Upper lobe of right lung (tissue), 1 donor: ENCODE data around the gene KANK3. TPM values are rescaled to one million over a fixed set of nuclear protein-coding genes. Genes with fewer than 3 reads are reported as not detected.
"Not testable (repeated sequence)": the region's sequence is repeated elsewhere in the genome, so short reads cannot be mapped to it uniquely, and the experiment has no call there.

Experiments used
- ATAC-seq: fragments of 200-7000 bp; cut with Tn5 transposase; one replicate; pipeline ENCODE4 v1.9.1; 2020; ENCODE audit warnings: mild to moderate bottlenecking, moderate library complexity
- DNase-seq: peaks from one replicate; pipeline ENCODE4 v3.0.0-alpha.2; 2020
- H3K27ac ChIP-seq: fragments of 200-600 bp; one replicate; pipeline ENCODE4 v1.8.0; 2022
- H3K27me3 ChIP-seq: fragments of 200-600 bp; one replicate; pipeline ENCODE4 v1.8.0; 2022; ENCODE audit warnings: mild to moderate bottlenecking
- H3K36me3 ChIP-seq: fragments of 200-600 bp; one replicate; pipeline ENCODE4 v1.8.0; 2022
- H3K4me1 ChIP-seq: fragments of 200-600 bp; one replicate; pipeline ENCODE4 v1.8.0; 2022
- H3K4me3 ChIP-seq: fragments of 200-600 bp; one replicate; pipeline ENCODE4 v1.8.0; 2022; ENCODE audit warnings: mild to moderate bottlenecking
- H3K9me3 ChIP-seq: fragments of 200-600 bp; one replicate; pipeline ENCODE4 v1.8.0; 2022
- CTCF ChIP-seq: fragments of 200-600 bp; IDR thresholded peaks from one replicate; pipeline ENCODE4 v1.8.0; 2022; ENCODE audit warnings: antibody characterized with exemption
- intact Hi-C: fragments of 100-400 bp; cut with DNase I; formaldehyde crosslinking; loops from one replicate; pipeline ENCODE4 v1.11.0; 2022
- total RNA-seq: library from RNA; stranded (reverse); fragmentation: NEBNext Ultra II Directional; extraction: Animal tissue kit (Norgen Biotek cat#: 25700); gene quantifications from one replicate; pipeline ENCODE4 v1.2.1, GENCODE V29; 2021
- donor health status: DM: no; HTN: yes; CAD: no; lungs with severe emphysema.

KANK3 gene
- total RNA-seq, 1 donor from 2014 or later, result 54.0 TPM

GRCh38 chr19:8388612-8388958, 45.5 kb upstream of the KANK3 start:
- no peaks in the 10 kb centered on the region for H3K36me3 ChIP-seq
- DNase-seq (no peak), ATAC-seq (no peak)
- intact Hi-C loops, result no loop called here
- no peaks in the 10 kb centered on the region for H3K27me3 ChIP-seq
- no peak for TF ChIP-seq CTCF
- no peaks in the 10 kb centered on the region for H3K9me3 ChIP-seq
- H3K27ac ChIP-seq, result no peak overlapping the region
- peaks cover 42% of the 10 kb centered on the region for H3K4me1 ChIP-seq
- no peak overlapping the region for H3K4me3 ChIP-seq

DNA sequence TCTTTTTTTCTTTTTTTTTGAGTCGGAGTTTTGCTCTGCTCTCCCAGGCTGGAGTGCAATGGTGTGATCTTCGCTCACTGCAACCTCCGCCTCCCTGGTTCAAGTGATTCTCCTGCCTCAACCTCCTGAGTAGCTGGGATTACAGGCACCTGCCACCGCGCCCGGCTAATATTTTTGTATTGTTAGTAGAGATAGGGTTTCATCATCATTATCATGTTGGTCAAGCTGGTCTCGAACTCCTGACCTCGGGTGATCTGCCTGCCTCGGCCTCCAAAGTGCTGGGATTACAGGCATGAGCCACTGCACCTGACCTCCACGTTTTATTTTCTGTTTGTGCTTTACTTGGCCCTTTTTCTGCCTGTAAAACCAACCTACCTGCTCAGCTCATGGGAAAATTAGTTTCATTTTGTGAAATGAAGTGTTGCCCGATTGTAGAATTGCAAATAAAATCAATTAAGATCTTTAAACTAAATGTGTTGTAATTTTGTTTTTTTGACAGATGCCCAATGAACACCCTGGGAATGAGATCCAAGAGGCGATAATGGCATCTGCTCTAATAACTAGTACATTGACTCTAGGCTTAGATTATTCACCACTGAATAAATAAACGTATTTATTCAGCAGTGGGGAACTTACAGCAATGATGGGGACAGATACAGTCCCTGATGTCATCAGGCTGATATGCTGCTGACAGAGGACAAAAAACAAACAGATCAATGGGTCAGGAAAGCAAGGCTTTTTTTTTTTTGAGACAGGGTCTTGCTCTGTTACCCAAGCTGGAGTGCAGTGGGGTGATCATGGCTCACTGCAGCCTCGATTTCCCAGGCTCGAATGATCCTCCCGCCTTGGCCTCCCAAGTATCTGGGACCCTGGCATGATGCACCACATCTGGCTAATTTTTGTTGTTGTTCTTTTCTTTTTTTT, 44.9 kb upstream of the KANK3 start:
- H3K9me3 ChIP-seq, result no peaks in the 10 kb centered on the region
- no peaks in the 10 kb centered on the region for H3K36me3 ChIP-seq
- H3K27ac ChIP-seq, result no peak overlapping the region
- peaks cover 36% of the 10 kb centered on the region for H3K4me1 ChIP-seq
- intact Hi-C loops, result no loop called here
- DNase-seq, result no peak
- H3K4me3 ChIP-seq, result no peak overlapping the region
- ATAC-seq, result no peak
- TF ChIP-seq CTCF, result no peak
- H3K27me3 ChIP-seq, result no peaks in the 10 kb centered on the region

DNA sequence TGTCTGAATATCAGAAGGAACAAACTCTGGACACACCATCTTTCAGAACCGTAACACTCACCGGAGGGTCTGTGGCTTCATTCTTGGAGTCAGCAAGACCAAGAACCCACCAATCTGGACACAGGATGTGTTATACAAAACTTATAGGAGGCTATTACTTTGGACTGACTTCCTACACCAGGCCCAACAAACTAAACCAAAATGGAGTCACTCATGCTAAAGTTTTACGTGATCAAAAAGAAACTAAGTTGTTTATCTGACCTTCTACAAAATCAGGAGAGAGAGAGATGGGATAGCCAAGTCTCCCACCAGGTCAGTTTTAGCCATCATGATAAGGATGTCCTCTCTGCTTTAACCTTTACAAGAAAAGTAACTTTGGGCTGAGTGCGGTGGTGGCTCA, 43.9 kb upstream of the KANK3 start:
- no peak overlapping the region for H3K4me3 ChIP-seq
- H3K27ac ChIP-seq, result no peak overlapping the region
- H3K9me3 ChIP-seq, result no peaks in the 10 kb centered on the region
- no peaks in the 10 kb centered on the region for H3K36me3 ChIP-seq
- no peaks in the 10 kb centered on the region for H3K27me3 ChIP-seq
- H3K4me1 ChIP-seq, result peaks cover 26% of the 10 kb centered on the region
- intact Hi-C loops, result no loop called here
- no peak for TF ChIP-seq CTCF
- ATAC-seq, result no peak
- no peak for DNase-seq

DNA sequence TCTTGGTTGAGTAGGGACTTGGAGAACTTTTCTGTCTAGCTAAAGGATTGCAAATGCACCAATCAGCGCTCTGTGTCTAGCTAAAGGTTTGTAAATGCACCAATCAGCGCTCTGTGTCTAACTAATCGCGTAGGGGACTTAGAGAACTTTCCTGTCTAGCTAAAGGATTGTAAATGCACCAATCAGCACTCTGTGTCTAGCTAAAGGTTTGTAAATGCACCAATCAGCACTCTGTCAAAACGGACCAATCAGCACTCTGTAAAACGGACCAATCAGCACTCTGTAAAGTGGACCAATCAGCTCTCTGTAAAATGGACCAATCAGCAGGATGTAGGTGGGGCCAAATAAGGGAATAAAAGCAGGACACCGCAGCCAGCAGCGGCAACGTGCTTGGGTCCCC, 43.4 kb upstream of the KANK3 start:
- ATAC-seq, H3K4me3 ChIP-seq, H3K27ac ChIP-seq, H3K36me3 ChIP-seq, H3K27me3 ChIP-seq, DNase-seq, H3K9me3 ChIP-seq, intact Hi-C loops: not testable (repeated sequence)
- peaks cover 20% of the 10 kb centered on the region for H3K4me1 ChIP-seq

GRCh38 chr19:8385566-8385965, 42.5 kb upstream of the KANK3 start:
- H3K27ac ChIP-seq, result peak overlapping the region; percentile 17
- intact Hi-C loops, H3K36me3 ChIP-seq, ATAC-seq, H3K27me3 ChIP-seq, H3K4me3 ChIP-seq, DNase-seq, H3K9me3 ChIP-seq: not testable (repeated sequence)
- H3K4me1 ChIP-seq, result peaks cover 14% of the 10 kb centered on the region

DNA sequence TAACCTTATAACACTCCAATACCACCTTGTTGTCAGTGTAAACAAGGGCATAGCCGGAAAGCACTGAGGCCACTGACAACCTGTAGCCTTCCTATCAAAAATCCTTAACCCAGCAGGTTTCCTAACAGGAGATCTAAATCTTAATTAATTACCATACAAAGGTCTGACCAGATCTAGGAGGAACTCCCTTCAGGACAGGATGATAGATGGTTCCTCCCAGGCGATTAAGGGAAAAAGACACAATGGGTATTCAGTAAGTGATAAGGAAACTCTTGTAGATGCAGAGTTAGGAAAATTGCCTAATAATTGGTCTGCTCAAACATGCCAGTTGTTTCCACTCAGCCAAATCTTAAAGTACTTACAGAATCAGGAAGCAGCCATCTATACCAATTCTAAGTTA, 42.0 kb upstream of the KANK3 start:
- H3K36me3 ChIP-seq, ATAC-seq, intact Hi-C loops, H3K4me3 ChIP-seq, H3K9me3 ChIP-seq, DNase-seq, H3K27me3 ChIP-seq: not testable (repeated sequence)
- peaks cover 14% of the 10 kb centered on the region for H3K4me1 ChIP-seq
- H3K27ac ChIP-seq, result peak overlapping the region; percentile 17

- H3K9me3 ChIP-seq, intact Hi-C loops, H3K27ac ChIP-seq, DNase-seq, ATAC-seq, H3K4me3 ChIP-seq, H3K36me3 ChIP-seq, H3K27me3 ChIP-seq: not testable (repeated sequence)
- peaks cover 14% of the 10 kb centered on the region for H3K4me1 ChIP-seq
Observed at GRCh38 chr19:8384569-8384968, 41.5 kb upstream of the KANK3 start.

DNA sequence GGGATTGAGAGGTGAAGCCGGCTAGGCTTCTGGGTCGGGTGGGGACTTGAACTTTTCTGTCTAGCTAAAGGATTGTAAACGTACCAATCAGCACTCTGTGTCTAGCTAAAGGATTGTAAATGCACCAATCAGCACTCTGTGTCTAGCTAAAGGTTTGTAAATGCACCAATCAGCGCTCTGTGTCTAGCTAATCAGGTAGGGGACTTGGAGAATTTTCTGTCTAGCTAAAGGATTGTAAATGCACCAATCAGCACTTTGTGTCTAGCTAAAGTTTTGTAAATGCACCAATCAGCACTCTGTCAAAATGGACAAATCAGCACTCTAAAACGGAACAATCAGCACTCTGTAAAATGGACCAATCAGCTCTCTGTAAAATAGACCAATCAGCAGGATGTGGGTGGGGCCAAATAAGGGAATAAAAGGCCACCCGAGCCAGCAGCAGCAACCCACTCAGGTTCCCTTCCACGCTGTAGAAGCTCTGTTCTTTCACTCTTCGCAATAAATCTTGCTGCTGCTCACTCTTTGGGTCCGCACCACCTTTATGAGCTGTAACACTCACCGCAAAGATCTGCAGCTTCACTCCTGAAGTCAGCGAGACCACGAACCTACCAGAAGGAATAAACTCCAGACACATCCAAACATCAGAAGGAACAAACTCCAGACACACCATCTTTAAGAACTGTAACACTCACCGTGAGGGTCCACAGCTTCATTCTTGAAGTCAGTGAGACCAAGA, 36.3 kb upstream of the KANK3 start:
- intact Hi-C loops, H3K4me3 ChIP-seq, H3K36me3 ChIP-seq, H3K9me3 ChIP-seq, H3K27ac ChIP-seq, H3K27me3 ChIP-seq, DNase-seq, ATAC-seq, H3K4me1 ChIP-seq: not testable (repeated sequence)
